Lower lobe of right lung (tissue), 2 donors: ENCODE measurements around the gene SLC19A1. TPM values are rescaled to one million over a fixed set of nuclear protein-coding genes. Genes with fewer than 3 reads are reported as not detected.
"Not testable (repeated sequence)": the region's sequence is repeated elsewhere in the genome, so short reads cannot be mapped to it uniquely, and the experiment has no call there.

Experiments
- ATAC-seq, 2 donors: fragments of 200-7000 bp; cut with Tn5 transposase; one replicate each; pipeline ENCODE4 v1.9.1; 2020 to 2022; ENCODE audit warnings: mild to moderate bottlenecking in 2 of 2, moderate library complexity in 2 of 2
- DNase-seq: peaks from one replicate; pipeline ENCODE4 v3.0.0-alpha.2; 2020
- H3K27ac ChIP-seq: fragments of 200-600 bp; one replicate; pipeline ENCODE4 v1.8.0; 2022
- H3K27me3 ChIP-seq: fragments of 200-600 bp; one replicate; pipeline ENCODE4 v1.8.0; 2022; ENCODE audit warnings: low read depth
- H3K36me3 ChIP-seq: fragments of 200-600 bp; one replicate; pipeline ENCODE4 v1.8.0; 2022; ENCODE audit warnings: mild to moderate bottlenecking
- H3K4me1 ChIP-seq: fragments of 200-600 bp; one replicate; pipeline ENCODE4 v1.8.0; 2022
- H3K4me3 ChIP-seq: fragments of 200-600 bp; one replicate; pipeline ENCODE4 v1.8.0; 2022; ENCODE audit warnings: mild to moderate bottlenecking
- H3K9me3 ChIP-seq: fragments of 200-600 bp; one replicate; pipeline ENCODE4 v1.8.0; 2022
- CTCF ChIP-seq: fragments of 200-600 bp; IDR thresholded peaks from one replicate; pipeline ENCODE4 v1.8.0; 2022; ENCODE audit warnings: antibody characterized with exemption, mild to moderate bottlenecking
- intact Hi-C: fragments of 100-400 bp; cut with DNase I; formaldehyde crosslinking; loops from one replicate; pipeline ENCODE4 v1.11.0; 2022
- total RNA-seq: library from RNA; stranded (reverse); fragmentation: NEBNext Ultra II Directional; extraction: Animal tissue kit (Norgen Biotek cat#: 25700); gene quantifications from one replicate; pipeline ENCODE4 v1.2.1, GENCODE V29; 2021
- donor health status: DM: no; HTN: yes; CAD: no; lungs with severe emphysema.

SLC19A1 gene
- total RNA-seq, 1 donor from 2014 or later, result 50.7 TPM

- H3K27me3 ChIP-seq, result no peaks in the 10 kb centered on the region
- DNase-seq (peak; percentile 56), ATAC-seq (peak in 1 of 2 donors; percentile 18)
- H3K36me3 ChIP-seq, result peaks cover 8% of the 10 kb centered on the region
- intact Hi-C loops, result no loop called here
- no peak for TF ChIP-seq CTCF
- H3K4me3 ChIP-seq, result peak overlapping the region; percentile 8
- peaks cover 28% of the 10 kb centered on the region for H3K4me1 ChIP-seq
- H3K27ac ChIP-seq, result peak overlapping the region; percentile 68
- no peaks in the 10 kb centered on the region for H3K9me3 ChIP-seq
Measured at GRCh38 chr21:45532826-45533360, 9.3 kb downstream of the SLC19A1 start.

- DNase-seq (peak; percentile 45), ATAC-seq (no peak)
- peaks cover 28% of the 10 kb centered on the region for H3K4me1 ChIP-seq
- TF ChIP-seq CTCF, result no peak
- intact Hi-C loops, result no loop called here
- no peaks in the 10 kb centered on the region for H3K9me3 ChIP-seq
- H3K27me3 ChIP-seq, result no peaks in the 10 kb centered on the region
- no peak overlapping the region for H3K27ac ChIP-seq
- H3K4me3 ChIP-seq, result no peak overlapping the region
- peaks cover 8% of the 10 kb centered on the region for H3K36me3 ChIP-seq
Measured at GRCh38 chr21:45531393-45532215, 10.6 kb downstream of the SLC19A1 start.

GRCh38 chr21:45531114-45531392, 11.2 kb downstream of the SLC19A1 start:
- H3K27me3 ChIP-seq, ATAC-seq, H3K9me3 ChIP-seq, H3K27ac ChIP-seq, H3K4me3 ChIP-seq, intact Hi-C loops, DNase-seq: not testable (repeated sequence)
- peaks cover 11% of the 10 kb centered on the region for H3K36me3 ChIP-seq
- peaks cover 28% of the 10 kb centered on the region for H3K4me1 ChIP-seq

GRCh38 chr21:45530423-45531113, 11.7 kb downstream of the SLC19A1 start:
- H3K36me3 ChIP-seq, result peaks cover 12% of the 10 kb centered on the region
- intact Hi-C loops, result no loop called here
- no peak for TF ChIP-seq CTCF
- no peaks in the 10 kb centered on the region for H3K9me3 ChIP-seq
- DNase-seq (peak; percentile 39), ATAC-seq (no peak)
- H3K27ac ChIP-seq, result no peak overlapping the region
- peaks cover 28% of the 10 kb centered on the region for H3K4me1 ChIP-seq
- no peak overlapping the region for H3K4me3 ChIP-seq
- H3K27me3 ChIP-seq, result no peaks in the 10 kb centered on the region

GRCh38 chr21:45529785-45530422, 12.3 kb downstream of the SLC19A1 start:
- TF ChIP-seq CTCF, result no peak
- H3K4me3 ChIP-seq, result no peak overlapping the region
- no peaks in the 10 kb centered on the region for H3K9me3 ChIP-seq
- intact Hi-C loops, result no loop called here
- no peak for DNase-seq
- peaks cover 19% of the 10 kb centered on the region for H3K36me3 ChIP-seq
- H3K27ac ChIP-seq, result no peak overlapping the region
- no peak for ATAC-seq
- no peaks in the 10 kb centered on the region for H3K27me3 ChIP-seq
- peaks cover 25% of the 10 kb centered on the region for H3K4me1 ChIP-seq
